ENCODE data around the gene DCTPP1.
"Not testable (repeated sequence)": the region's sequence is repeated elsewhere in the genome, so short reads cannot be mapped to it uniquely, and the experiment has no call there.

The DCTPP1 gene

DNA sequence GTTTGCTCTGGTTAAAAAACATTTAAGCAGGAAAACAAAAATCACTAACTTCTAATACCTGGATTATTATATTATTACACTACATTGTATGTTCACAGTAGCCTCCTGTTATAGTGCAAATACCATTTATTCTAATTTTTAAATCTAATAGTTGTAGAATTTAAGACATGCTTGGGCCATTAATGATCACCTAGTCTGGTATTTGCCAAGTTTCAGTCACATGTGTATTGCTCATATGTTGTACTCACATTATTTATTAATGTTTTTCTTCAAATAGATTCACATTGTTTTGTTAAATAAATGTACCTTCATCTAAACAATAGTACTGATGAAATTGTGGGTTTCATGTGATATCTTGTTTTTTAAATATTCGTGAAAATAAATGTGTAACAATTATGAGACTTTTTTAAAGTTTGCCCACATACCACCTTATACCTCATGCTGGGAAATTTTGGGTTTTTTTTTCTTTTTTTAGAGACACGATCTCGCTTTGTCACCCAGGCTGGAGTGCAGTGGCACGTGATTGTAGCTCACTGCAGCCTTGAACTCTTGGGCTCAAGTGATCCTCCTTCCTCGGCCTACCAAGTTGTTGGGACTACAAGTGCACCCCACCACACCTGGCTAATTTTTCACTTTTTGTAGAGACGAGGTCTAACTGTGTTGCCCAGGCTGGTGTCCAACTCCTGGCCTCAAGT lies 16.6 kb downstream of the DCTPP1 start:
- DNase-seq (ENCODE audit: low read depth): no peak

- peak; percentile 60 for DNase-seq (ENCODE audit: low read depth)
Observed at GRCh38 chr16:30409125-30410060, 20.4 kb downstream of the DCTPP1 start.

GRCh38 chr16:30407804-30408534 lies 21.9 kb downstream of the DCTPP1 start:
- DNase-seq (ENCODE audit: low read depth): no peak

DNA sequence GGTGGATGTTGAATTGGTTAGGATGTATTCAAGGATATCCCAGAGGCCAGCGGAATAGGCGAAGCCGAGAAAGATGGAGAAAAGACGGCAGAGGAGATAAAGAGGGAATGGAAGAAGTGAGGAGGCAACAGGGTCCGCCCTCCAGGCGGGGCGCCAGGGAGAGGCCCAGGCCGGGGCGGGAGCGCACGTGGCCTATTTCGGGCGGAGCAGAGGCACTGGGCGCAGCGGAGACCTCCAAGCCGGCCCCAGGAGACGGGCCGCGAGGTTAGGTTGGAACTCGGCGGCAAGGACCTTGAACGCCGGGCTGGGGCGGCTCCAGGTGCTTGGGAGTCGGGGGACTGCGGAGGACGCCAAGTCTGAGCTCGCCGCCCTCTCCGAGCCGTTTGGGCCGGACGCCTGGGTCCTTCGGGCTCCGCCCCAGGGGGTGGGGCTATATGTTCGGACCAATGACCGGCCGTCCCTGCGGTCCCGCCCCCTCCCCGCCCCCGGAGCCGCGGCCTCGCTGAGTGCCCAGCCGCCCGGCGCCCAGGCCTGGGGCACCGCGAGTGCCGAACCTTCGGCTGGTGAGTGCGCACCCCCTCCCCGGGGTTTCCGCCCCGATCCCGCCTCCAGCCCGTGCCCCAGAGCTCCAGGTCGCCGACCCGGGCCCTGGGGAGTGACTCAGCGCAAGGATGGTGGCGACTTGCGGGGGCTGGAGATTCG lies 22.6 kb downstream of the DCTPP1 start, which contains the start of gene ZNF771:
TSS of gene ZNF771 (plus strand) at position 505 of the 702 bp plus-strand sequence. CDS start 448 bp downstream, outside the sequence.
- peak; percentile 74 for DNase-seq (ENCODE audit: low read depth)

DNA sequence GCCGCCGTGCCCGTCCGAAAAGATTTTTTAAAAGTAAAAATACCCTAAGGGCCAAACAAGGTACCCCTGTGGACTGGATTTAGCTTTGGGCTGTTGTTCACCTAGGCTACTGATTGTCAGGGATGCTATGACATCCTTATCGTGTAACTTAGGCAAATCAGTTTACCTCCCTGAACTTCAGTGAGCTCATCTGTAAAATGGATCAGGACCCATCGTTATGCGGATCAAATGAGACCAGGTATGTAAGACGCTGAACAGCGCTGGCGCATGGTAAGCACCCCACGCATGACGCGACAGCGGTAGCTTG lies 23.1 kb downstream of the DCTPP1 start:
- DNase-seq (ENCODE audit: low read depth): no peak

- DNase-seq (ENCODE audit: low read depth): no peak
Observed at GRCh38 chr16:30401768-30402425, 27.9 kb downstream of the DCTPP1 start.

GRCh38 chr16:30399435-30400186 lies 30.2 kb downstream of the DCTPP1 start:
- no peak for DNase-seq (ENCODE audit: low read depth)

DNA sequence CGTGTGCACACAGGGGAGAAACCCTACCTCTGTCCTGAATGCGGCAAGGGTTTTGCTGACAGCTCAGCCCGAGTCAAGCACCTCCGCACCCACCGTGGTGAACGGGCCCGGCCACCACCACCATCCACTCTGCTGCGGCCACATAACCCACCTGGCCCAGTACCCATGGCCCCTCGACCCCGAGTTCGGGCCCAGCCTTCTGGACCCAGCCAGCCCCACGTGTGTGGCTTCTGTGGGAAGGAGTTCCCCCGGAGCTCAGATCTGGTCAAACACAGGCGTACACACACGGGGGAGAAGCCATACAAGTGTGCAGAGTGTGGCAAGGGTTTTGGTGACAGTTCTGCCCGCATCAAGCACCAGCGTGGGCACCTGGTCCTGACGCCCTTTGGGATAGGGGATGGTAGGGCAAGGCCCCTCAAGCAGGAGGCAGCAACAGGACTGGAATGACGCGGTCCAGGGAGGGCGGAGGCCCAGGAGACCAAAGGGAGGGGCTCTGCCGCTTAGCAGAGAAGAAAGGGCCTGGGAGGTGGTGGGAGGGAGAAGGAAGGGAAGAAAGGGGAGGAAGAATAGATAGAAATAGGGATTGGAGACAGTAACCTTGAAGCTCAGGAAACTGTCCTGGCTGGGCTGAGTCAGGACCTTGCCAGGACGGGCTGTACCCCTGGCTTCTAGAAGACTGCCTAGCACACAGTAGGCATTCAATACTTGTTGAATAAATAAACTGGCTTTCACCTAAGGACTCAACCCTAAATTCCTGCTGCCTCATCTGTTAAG lies 31.0 kb downstream of the DCTPP1 start:
- no peak for DNase-seq (ENCODE audit: low read depth)

DNA sequence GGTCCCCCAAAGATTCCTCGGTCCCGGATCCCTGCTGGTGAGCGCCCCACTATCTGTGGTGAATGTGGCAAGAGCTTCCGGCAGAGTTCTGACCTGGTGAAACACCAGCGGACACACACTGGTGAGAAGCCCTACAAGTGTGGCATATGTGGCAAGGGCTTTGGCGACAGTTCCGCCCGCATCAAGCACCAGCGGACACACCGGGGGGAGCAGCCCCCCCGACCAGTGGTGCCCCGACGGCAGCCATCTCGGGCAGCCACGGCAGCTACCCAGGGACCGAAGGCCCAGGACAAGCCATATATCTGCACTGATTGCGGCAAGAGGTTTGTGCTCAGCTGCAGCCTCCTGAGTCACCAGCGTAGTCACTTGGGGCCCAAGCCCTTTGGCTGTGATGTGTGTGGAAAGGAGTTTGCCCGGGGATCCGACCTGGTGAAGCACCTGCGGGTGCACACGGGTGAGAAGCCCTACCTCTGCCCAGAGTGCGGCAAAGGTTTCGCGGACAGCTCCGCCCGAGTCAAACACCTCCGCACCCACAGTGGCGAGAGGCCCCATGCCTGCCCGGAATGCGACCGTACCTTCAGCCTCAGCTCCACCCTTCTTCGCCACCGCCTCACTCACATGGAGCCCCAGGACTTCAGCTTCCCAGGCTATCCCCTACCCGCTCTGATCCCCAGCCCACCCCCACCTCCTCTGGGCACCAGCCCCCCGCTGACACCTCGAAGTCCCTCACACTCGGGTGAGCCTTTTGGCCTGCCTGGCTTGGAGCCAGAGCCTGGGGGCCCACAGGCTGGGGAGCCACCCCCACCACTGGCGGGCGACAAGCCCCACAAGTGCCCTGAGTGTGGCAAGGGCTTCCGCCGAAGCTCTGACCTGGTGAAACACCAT lies 31.8 kb downstream of the DCTPP1 start:
- DNase-seq (ENCODE audit: low read depth): no peak

DNA sequence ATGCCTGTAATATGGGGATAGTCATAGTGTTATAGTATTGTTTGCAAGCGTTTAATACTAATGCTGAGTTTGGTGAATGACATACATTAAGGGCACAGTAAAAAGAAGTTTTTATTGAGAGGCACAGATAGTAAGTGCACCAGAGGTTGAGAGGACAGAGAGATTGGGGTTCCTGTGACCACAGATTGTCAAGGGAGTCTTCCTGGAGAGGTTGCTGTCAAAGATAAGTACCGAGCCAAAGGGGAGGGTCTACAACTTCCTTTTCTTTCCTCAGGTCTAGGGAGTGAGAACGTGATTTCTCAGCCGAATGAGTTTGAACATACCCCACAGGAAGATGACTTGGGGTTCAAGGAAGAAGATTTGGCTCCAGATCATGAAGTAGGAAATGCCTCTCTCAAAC lies 32.8 kb downstream of the DCTPP1 start:
- no peak for DNase-seq (ENCODE audit: low read depth)

DNA sequence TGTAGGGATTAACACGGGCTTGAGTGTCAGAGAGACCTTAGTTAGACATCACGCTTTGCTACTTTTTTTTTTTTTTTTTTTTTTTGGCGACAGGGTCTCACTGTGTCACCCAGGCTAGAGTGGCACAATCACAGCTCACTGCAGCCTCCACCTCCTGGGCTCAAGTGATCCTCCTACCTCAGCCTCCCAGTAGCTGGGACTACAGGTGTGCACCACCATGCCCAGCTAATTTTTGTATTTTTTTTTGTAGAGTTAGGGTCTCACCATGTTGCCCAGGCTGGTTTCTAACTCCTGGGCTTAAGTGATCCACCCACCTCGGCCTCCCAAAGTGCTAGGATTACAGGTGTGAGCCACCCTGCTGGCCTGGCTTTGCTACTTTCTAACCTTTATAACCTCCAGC lies 33.2 kb downstream of the DCTPP1 start:
- not testable (repeated sequence) for DNase-seq (ENCODE audit: low read depth)

DNA sequence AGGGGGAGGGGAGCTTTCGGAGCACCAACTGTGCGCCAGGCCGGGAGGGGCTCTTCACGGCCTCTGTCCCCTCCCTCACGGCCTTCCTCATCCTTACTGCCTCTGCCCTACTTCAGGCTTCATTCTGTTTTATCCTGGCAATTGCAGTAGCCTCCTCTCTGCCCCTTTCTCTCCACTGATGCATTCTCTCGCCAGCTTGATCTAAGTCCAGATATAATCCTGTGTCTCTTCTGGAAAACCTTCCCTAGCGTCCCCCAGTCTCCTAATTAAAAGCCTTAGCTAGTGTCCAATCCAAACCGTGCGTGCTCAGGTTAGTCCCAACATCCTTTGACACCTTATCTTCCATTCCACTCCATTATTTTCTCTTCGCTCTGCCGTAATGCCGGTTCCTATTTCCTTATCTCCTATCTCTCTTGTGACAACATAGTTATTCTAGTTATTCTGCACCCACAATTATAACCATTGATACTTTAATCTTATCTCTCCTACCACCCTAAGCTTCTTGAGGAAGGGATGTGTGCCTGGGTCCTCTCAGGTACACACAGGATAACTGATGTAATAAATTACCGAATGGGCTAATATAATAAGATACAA lies 33.7 kb downstream of the DCTPP1 start:
- no peak for DNase-seq (ENCODE audit: low read depth)

- peak; percentile 70 for DNase-seq (ENCODE audit: low read depth)
Observed at GRCh38 chr16:30395155-30395991, 34.5 kb downstream of the DCTPP1 start, which contains the start of gene ZNF48. Gene ZNF48, plus strand, starts transcription at chr16:30395420. Its CDS starts 375 bp downstream, at chr16:30395795.

DNA sequence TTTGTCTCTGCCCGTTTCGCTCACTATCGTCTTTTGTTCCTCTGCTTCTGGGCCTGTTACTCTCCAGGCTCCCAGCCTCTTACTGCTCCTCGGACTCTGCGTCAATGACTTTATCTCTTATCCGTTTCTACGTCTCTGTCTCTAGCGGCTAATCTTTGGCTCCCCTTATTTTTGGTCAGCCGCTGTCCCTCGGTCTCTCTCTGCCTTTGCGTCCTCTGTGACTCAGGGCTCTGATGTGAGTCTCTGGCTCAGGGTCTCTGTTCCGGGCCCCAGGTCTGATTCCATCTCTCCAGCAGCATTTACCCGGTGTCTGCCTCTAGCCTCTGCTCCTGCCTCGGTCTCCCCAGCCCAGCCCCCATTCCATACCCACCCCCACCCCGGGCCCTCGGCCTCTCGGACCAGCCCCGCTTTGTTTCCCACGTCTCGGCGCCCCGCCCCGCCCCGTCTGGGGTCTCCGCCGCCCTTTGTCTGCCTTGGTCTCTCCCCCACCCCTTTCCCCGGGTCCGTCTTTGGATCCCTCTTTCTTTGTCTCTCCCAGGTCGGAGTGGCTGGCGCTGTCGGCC lies 35.2 kb downstream of the DCTPP1 start:
- no peak for DNase-seq (ENCODE audit: low read depth)

DNA sequence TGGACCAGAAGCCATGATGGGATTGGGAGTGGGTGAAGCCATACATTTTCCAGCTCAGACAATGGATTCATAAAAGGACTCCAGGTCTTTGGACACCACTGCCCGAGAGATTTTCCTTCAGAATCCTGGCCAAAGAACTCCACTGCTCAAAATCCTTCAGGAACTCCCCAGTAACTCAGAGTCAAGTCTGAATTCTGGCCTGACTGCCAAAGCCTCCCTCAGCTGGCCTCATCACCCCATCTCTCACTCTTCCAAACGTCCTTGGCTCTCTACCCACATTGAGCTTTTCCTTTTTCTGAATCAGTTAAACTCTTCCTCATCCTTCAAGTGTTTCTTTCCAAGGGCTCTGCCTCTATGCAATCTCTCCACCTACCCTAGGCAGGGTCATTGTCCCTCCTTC lies 46.3 kb downstream of the DCTPP1 start:
- no peak for DNase-seq (ENCODE audit: low read depth)

DNA sequence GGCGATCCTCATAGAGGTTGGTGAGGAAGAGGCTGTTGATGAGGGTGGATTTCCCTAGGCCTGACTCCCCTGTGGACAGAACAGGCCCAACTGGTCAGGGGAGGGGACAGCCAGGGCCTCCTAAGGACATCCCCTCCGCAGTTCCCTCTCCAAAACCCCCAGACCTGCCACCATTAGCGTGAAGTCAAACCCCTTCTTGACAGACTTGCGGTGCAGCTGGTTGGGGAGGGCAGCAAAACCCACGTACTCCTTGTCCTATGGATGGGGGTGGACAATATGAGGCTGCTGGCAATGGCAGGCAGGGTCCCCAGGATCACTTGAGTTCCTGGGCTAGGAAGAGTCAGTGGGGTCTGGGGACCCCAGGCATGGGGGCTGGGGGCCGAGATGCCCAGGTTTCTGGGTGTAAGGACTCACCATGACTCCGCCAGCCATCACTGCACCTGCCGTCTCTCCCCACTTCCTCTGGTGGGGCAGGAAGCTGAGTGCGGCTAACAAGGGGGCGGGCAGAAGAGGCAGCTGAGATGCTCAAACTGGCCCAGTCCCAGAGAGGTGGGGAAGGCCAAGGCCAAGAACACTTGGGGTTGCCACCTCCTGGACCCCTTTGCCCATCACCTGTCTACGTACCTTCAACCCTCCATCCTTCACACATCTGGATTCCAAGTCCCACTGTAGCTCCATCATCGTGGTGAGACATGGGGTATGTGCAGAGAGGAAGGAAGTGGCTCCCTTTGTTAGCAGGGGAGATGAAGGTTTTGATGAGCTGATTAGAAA lies 47.5 kb downstream of the DCTPP1 start, which contains the start of gene SEPTIN1:
TSS of gene SEPTIN1 (minus strand) at position 451 of the 771 bp plus-strand sequence. CDS start at position 432, 19 bp downstream.
- no peak for DNase-seq (ENCODE audit: low read depth)

Data from GM04504 (cell line).